Fibroblast of the aortic adventitia (primary cell): ENCODE results near the gene CAPZA1. TPM values are rescaled to one million over a fixed set of nuclear protein-coding genes. Genes with fewer than 3 reads are reported as not detected.

ENCODE experiments used
- DNase-seq: peaks from one replicate; pipeline ENCODE4 v3.0.0-alpha.2; 2010; ENCODE audit warnings: low read depth
- H3K4me3 ChIP-seq: 2 replicates; pipeline ENCODE4 v1.5.1; 2011; ENCODE audit warnings: low read depth, mild to moderate bottlenecking, control low read depth, low read length, moderate library complexity
- total RNA-seq: library from RNA; depleted of rRNA; stranded (reverse); fragments of >200 nt; gene quantifications from 2 replicates; pipeline ENCODE4 v1.2.3, GENCODE V29; 2012; ENCODE audit warnings: low replicate concordance
- TF ChIP-seq, protein P1 (sequence below): IDR thresholded peaks from 2 replicates; pipeline ENCODE4 v1.5.1; 2011; ENCODE audit warnings: mild to moderate bottlenecking, low read length, control low read depth, inconsistent platforms; ENCODE audit not compliant: insufficient read depth

CAPZA1 gene
- total RNA-seq, 1 donor, result 281 TPM

DNA sequence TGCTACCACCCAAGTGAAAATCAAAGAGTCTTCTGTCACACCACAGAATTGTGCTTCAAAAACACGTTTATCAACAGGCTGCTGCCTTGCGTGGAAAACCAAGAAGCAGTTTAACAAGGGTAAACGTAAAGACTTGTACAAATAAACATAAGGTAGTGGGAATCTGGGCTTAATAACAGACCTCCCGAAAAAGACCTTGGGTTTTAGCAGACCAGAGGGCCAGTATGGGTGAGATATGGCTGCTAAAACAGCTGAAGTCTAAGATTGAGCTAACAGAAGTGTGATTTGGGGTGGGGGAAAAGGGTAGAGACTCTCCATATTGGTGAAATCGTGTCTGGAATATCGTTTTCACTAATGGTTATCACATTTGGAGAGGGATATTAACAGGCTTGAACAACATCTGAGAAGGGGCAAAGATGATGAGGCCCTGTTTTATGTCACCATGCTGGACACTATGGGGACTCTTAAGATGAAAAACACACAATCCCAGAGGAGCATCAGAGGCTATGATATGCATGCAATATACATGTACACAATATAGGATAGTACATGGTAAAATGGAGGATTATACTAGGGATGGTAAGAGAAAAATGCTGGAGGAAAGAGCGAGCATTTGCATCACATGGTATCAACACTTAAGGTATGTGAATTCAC lies 56.2 kb downstream of the CAPZA1 start:
- H3K4me3 ChIP-seq, result peak overlapping the region; percentile 87
- peak; percentile 18 for DNase-seq
- TF ChIP-seq, protein P1, sequence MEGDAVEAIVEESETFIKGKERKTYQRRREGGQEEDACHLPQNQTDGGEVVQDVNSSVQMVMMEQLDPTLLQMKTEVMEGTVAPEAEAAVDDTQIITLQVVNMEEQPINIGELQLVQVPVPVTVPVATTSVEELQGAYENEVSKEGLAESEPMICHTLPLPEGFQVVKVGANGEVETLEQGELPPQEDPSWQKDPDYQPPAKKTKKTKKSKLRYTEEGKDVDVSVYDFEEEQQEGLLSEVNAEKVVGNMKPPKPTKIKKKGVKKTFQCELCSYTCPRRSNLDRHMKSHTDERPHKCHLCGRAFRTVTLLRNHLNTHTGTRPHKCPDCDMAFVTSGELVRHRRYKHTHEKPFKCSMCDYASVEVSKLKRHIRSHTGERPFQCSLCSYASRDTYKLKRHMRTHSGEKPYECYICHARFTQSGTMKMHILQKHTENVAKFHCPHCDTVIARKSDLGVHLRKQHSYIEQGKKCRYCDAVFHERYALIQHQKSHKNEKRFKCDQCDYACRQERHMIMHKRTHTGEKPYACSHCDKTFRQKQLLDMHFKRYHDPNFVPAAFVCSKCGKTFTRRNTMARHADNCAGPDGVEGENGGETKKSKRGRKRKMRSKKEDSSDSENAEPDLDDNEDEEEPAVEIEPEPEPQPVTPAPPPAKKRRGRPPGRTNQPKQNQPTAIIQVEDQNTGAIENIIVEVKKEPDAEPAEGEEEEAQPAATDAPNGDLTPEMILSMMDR, result no peak

- no peak for DNase-seq
- TF ChIP-seq, protein P1, result no peak
- no peak overlapping the region for H3K4me3 ChIP-seq
Measured at GRCh38 chr1:112676543-112676942, 56.9 kb downstream of the CAPZA1 start.

GRCh38 chr1:112677501-112677900 lies 57.9 kb downstream of the CAPZA1 start:
- TF ChIP-seq, protein P1, result no peak
- DNase-seq, result no peak
- H3K4me3 ChIP-seq, result no peak overlapping the region

DNA sequence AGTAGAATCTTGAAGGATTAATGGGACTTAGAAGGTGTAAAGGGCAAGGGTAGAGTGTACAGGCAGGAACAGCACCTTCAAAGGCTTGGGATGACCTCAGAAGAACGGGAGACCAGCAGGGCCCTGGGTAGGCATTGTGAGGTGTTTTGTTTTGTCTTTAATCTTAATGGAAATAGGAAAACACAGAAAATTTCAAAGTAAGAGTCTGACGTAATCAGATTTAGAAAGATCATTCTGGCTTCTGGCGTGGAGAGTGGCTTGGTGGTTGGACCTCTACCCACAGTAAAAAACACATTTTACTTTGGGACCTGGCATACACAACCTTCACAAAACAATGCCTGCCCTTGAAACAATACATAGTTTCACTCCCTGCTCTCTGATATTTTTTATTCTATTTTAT lies 59.0 kb downstream of the CAPZA1 start:
- TF ChIP-seq, protein P1, result no peak
- no peak overlapping the region for H3K4me3 ChIP-seq
- no peak for DNase-seq

DNA sequence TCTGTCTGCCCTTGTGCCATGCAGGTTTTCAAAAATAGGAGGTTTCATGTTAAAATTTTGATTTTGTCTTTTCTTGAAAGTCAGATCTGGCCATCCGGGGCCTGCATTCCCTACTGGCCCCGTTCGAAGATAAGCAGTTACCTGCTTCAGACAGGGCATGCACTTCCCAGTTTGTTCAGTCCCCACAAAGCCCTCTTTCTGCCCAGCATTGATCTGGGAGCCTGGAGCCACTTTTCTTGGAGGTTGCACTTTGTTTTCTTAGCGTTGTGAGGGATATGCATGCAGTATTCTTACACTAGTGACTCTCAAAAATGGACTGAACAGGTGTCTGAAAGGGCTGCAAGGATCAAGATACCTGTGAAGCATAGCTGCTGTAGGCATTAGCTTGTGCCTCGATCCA lies 66.3 kb downstream of the CAPZA1 start:
- TF ChIP-seq, protein P1, result no peak
- no peak for DNase-seq

DNA sequence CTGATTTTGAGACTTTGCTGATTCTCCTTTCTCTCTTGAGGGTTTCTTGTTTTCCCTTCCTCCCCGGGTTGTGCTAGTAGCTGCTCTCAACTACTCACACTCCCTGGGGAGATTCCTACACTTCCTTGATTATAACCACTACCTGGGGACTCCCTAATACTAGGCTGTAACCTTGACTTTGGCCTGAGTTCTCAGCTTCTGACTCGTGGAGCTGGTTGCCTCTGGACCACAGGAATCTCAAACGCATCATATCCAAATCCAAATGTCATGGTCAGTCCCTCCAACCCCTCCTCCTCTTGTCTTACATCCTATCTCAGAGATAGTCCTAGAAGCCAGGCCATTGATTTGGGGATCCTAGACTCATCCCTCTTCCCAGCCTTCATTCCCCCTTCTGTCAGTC lies 66.8 kb downstream of the CAPZA1 start:
- H3K4me3 ChIP-seq, result no peak overlapping the region
- no peak for DNase-seq
- TF ChIP-seq, protein P1, result no peak

More for the DNA sequence above, 66.3 kb downstream of the CAPZA1 start:
- H3K4me3 ChIP-seq, result no peak overlapping the region

GRCh38 chr1:112686835-112687234 lies 67.2 kb downstream of the CAPZA1 start:
- H3K4me3 ChIP-seq, result no peak overlapping the region
- DNase-seq, result no peak
- TF ChIP-seq, protein P1, result no peak
